Measurements from ENCODE around the gene CRISPLD2.
"Not testable (repeated sequence)": the region's sequence is repeated elsewhere in the genome, so short reads cannot be mapped to it uniquely, and the experiment has no call there.

CRISPLD2 gene

GRCh38 chr16:84931506-84931905 is 111.7 kb downstream of the CRISPLD2 start:
- no peaks in the 10 kb centered on the region for H3K9me3 ChIP-seq (ENCODE audit: control insufficient read depth, low read depth, low read length)
- no peaks in the 10 kb centered on the region for H3K36me3 ChIP-seq (ENCODE audit: control insufficient read depth, low read depth, low read length)
- H3K9ac ChIP-seq (ENCODE audit: low read length): no peak overlapping the region
- H3K27ac ChIP-seq (ENCODE audit: low read length): no peak overlapping the region
- no peak overlapping the region for H3K4me3 ChIP-seq (ENCODE audit: low read length)
- no peaks in the 10 kb centered on the region for H3K4me1 ChIP-seq (ENCODE audit: control insufficient read depth, low read depth, low read length)
- no peaks in the 10 kb centered on the region for H3K27me3 ChIP-seq (ENCODE audit: control insufficient read depth, insufficient read depth, low read length)

DNA sequence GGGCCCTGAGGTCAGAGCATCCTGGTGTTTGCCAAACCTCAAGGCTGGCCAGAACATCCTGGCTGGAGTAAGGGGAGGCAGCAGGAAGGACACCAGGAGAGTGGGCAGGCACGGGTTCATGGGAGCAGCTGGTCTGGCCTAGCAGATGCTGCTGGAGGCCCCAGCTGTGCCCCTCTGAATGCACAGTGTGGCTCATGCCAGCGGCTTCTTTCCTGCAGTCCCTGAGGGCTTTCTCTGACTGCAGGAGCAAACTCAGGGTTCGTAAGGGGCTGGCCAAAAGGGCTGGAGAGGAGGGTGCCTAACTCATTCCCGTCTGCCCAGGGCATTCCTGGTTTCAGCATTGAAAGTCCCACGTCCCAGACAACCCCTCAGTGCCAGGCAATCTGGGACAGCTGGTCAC is 112.9 kb downstream of the CRISPLD2 start:
- no peaks in the 10 kb centered on the region for H3K27me3 ChIP-seq (ENCODE audit: control insufficient read depth, insufficient read depth, low read length)
- H3K4me3 ChIP-seq (ENCODE audit: low read length): no peak overlapping the region
- no peaks in the 10 kb centered on the region for H3K36me3 ChIP-seq (ENCODE audit: control insufficient read depth, low read depth, low read length)
- no peak overlapping the region for H3K9ac ChIP-seq (ENCODE audit: low read length)
- no peaks in the 10 kb centered on the region for H3K4me1 ChIP-seq (ENCODE audit: control insufficient read depth, low read depth, low read length)
- no peak overlapping the region for H3K27ac ChIP-seq (ENCODE audit: low read length)
- H3K9me3 ChIP-seq (ENCODE audit: control insufficient read depth, low read depth, low read length): no peaks in the 10 kb centered on the region

- Histone ChIP-seq H3K27ac (ENCODE audit: low read length) (no peak overlapping the region), H3K36me3 (ENCODE audit: control insufficient read depth, low read depth, low read length) (no peaks in the 10 kb centered on the region), H3K9me3 (ENCODE audit: control insufficient read depth, low read depth, low read length) (no peaks in the 10 kb centered on the region), H3K9ac (ENCODE audit: low read length) (no peak overlapping the region), H3K4me3 (ENCODE audit: low read length) (no peak overlapping the region), H3K27me3 (ENCODE audit: control insufficient read depth, insufficient read depth, low read length) (no peaks in the 10 kb centered on the region), H3K4me1 (ENCODE audit: control insufficient read depth, low read depth, low read length) (no peaks in the 10 kb centered on the region)
Measured at GRCh38 chr16:84933774-84934631, 114.2 kb downstream of the CRISPLD2 start.

- H3K9ac ChIP-seq (ENCODE audit: low read length): no peak overlapping the region
Measured at GRCh38 chr16:84937196-84938005, 117.6 kb downstream of the CRISPLD2 start.

GRCh38 chr16:84938616-84939015 is 118.8 kb downstream of the CRISPLD2 start:
- H3K9me3 ChIP-seq (ENCODE audit: control insufficient read depth, low read depth, low read length); H3K4me3 ChIP-seq (ENCODE audit: low read length); H3K27me3 ChIP-seq (ENCODE audit: control insufficient read depth, insufficient read depth, low read length); H3K4me1 ChIP-seq (ENCODE audit: control insufficient read depth, low read depth, low read length); H3K27ac ChIP-seq (ENCODE audit: low read length); H3K9ac ChIP-seq (ENCODE audit: low read length); H3K36me3 ChIP-seq (ENCODE audit: control insufficient read depth, low read depth, low read length): not testable (repeated sequence)

More at GRCh38 chr16:84937196-84938005, 117.6 kb downstream of the CRISPLD2 start:
- no peaks in the 10 kb centered on the region for H3K4me1 ChIP-seq (ENCODE audit: control insufficient read depth, low read depth, low read length)
- H3K4me3 ChIP-seq (ENCODE audit: low read length): no peak overlapping the region
- no peaks in the 10 kb centered on the region for H3K27me3 ChIP-seq (ENCODE audit: control insufficient read depth, insufficient read depth, low read length)
- no peaks in the 10 kb centered on the region for H3K9me3 ChIP-seq (ENCODE audit: control insufficient read depth, low read depth, low read length)
- no peaks in the 10 kb centered on the region for H3K36me3 ChIP-seq (ENCODE audit: control insufficient read depth, low read depth, low read length)
- H3K27ac ChIP-seq (ENCODE audit: low read length): no peak overlapping the region

- Histone ChIP-seq H3K27ac (ENCODE audit: low read length) (no peak overlapping the region), H3K4me3 (ENCODE audit: low read length) (no peak overlapping the region), H3K4me1 (ENCODE audit: control insufficient read depth, low read depth, low read length) (no peaks in the 10 kb centered on the region)
Measured at GRCh38 chr16:84940670-84941551, 121.1 kb downstream of the CRISPLD2 start.

GRCh38 chr16:84941921-84942320 is 122.1 kb downstream of the CRISPLD2 start:
- H3K27me3 ChIP-seq (ENCODE audit: control insufficient read depth, insufficient read depth, low read length): no peaks in the 10 kb centered on the region
- H3K27ac ChIP-seq (ENCODE audit: low read length): no peak overlapping the region

More at GRCh38 chr16:84940670-84941551, 121.1 kb downstream of the CRISPLD2 start:
- Histone ChIP-seq H3K9ac (ENCODE audit: low read length) (no peak overlapping the region), H3K36me3 (ENCODE audit: control insufficient read depth, low read depth, low read length) (no peaks in the 10 kb centered on the region), H3K9me3 (ENCODE audit: control insufficient read depth, low read depth, low read length) (no peaks in the 10 kb centered on the region), H3K27me3 (ENCODE audit: control insufficient read depth, insufficient read depth, low read length) (no peaks in the 10 kb centered on the region)

GRCh38 chr16:84942786-84943185 is 123.0 kb downstream of the CRISPLD2 start:
- no peaks in the 10 kb centered on the region for H3K4me1 ChIP-seq (ENCODE audit: control insufficient read depth, low read depth, low read length)
- no peak overlapping the region for H3K4me3 ChIP-seq (ENCODE audit: low read length)
- no peaks in the 10 kb centered on the region for H3K36me3 ChIP-seq (ENCODE audit: control insufficient read depth, low read depth, low read length)
- no peaks in the 10 kb centered on the region for H3K27me3 ChIP-seq (ENCODE audit: control insufficient read depth, insufficient read depth, low read length)
- H3K27ac ChIP-seq (ENCODE audit: low read length): no peak overlapping the region
- H3K9ac ChIP-seq (ENCODE audit: low read length): no peak overlapping the region
- no peaks in the 10 kb centered on the region for H3K9me3 ChIP-seq (ENCODE audit: control insufficient read depth, low read depth, low read length)

More at GRCh38 chr16:84941921-84942320, 122.1 kb downstream of the CRISPLD2 start:
- H3K4me1 ChIP-seq (ENCODE audit: control insufficient read depth, low read depth, low read length): no peaks in the 10 kb centered on the region
- no peaks in the 10 kb centered on the region for H3K9me3 ChIP-seq (ENCODE audit: control insufficient read depth, low read depth, low read length)
- no peaks in the 10 kb centered on the region for H3K36me3 ChIP-seq (ENCODE audit: control insufficient read depth, low read depth, low read length)
- H3K9ac ChIP-seq (ENCODE audit: low read length): no peak overlapping the region
- no peak overlapping the region for H3K4me3 ChIP-seq (ENCODE audit: low read length)

- no peak overlapping the region for H3K4me3 ChIP-seq (ENCODE audit: low read length)
- no peaks in the 10 kb centered on the region for H3K36me3 ChIP-seq (ENCODE audit: control insufficient read depth, low read depth, low read length)
- no peak overlapping the region for H3K27ac ChIP-seq (ENCODE audit: low read length)
- no peaks in the 10 kb centered on the region for H3K4me1 ChIP-seq (ENCODE audit: control insufficient read depth, low read depth, low read length)
- H3K27me3 ChIP-seq (ENCODE audit: control insufficient read depth, insufficient read depth, low read length): no peaks in the 10 kb centered on the region
- no peaks in the 10 kb centered on the region for H3K9me3 ChIP-seq (ENCODE audit: control insufficient read depth, low read depth, low read length)
- no peak overlapping the region for H3K9ac ChIP-seq (ENCODE audit: low read length)
Measured at GRCh38 chr16:84943620-84944019, 123.8 kb downstream of the CRISPLD2 start.

DNA sequence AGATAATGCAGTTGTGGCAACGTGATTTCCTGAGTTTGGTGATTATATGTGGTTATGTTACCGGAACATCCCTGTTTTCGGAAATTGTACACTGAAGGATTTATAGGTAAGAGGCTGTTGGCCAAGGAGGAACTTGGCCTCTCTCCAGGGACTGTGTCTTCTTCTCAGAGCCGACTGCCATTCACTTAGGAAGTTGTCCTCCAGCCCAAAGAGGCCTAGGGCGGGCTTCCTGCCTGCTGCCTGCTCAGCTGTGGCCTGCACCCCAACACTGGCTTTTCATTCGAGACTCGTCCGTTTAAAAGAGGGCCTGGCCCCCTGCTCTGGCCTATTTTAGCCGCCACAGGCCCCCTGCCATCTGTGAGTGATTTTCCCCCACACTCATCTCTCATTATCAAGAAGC is 127.2 kb downstream of the CRISPLD2 start:
- Histone ChIP-seq H3K9me3 (ENCODE audit: control insufficient read depth, low read depth, low read length) (no peaks in the 10 kb centered on the region), H3K27me3 (ENCODE audit: control insufficient read depth, insufficient read depth, low read length) (no peaks in the 10 kb centered on the region), H3K27ac (ENCODE audit: low read length) (no peak overlapping the region), H3K4me1 (ENCODE audit: control insufficient read depth, low read depth, low read length) (no peaks in the 10 kb centered on the region), H3K36me3 (ENCODE audit: control insufficient read depth, low read depth, low read length) (no peaks in the 10 kb centered on the region), H3K4me3 (ENCODE audit: low read length) (no peak overlapping the region), H3K9ac (ENCODE audit: low read length) (no peak overlapping the region)

Data from iPS-18a (cell line).